ENCODE data around the gene C1orf167. TPM values are rescaled to one million over a fixed set of nuclear protein-coding genes. Genes with fewer than 3 reads are reported as not detected.

Gene C1orf167
- total RNA-seq, 1 experiment from 2014 or later: 0.39 TPM

DNA sequence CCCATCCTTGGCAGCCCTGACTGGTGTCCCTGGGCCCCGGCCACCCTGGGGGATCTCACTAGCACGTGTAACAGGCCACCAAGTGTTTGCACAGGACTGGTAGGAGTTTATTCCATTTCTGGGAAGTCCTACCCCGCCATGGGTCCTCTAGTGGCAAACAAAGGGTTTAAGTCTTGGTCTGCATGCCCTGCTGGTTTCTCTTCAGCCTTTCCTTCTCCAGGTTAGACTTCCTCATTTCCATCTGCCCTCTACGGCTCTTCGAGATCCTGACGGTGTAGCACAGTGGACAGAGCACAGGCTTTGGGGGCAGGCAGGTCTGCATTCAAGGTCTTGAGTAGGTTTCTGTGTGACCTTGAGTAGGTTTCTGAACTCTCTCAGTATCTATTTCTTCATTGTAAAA lies 23.2 kb upstream of the C1orf167 start:
- Histone ChIP-seq H3K4me2 (ENCODE audit: insufficient read depth, insufficient read length, low read length) (no peak overlapping the region), H2AK5ac (ENCODE audit: insufficient read length, low read length) (no peak overlapping the region), H3K23ac (ENCODE audit: insufficient read length, low read depth, low read length) (no peak overlapping the region), H3K27ac (ENCODE audit: insufficient read length, low read depth, low read length) (no peak overlapping the region), H4K8ac (replicated peaks; ENCODE audit: insufficient read length, low read depth, low read length) (no peak overlapping the region), H3K4me1 (ENCODE audit: insufficient read depth, low read length) (peaks cover 4% of the 10 kb centered on the region; the same call in 1 of the 2 replicates), H3K9ac (ENCODE audit: extremely low read depth, insufficient read length, low read length) (no peak overlapping the region), H3K79me2 (ENCODE audit: insufficient read depth, low read length) (no peaks in the 10 kb centered on the region), H3K14ac (ENCODE audit: insufficient read depth, low read length) (no peak overlapping the region), H2AFZ (ENCODE audit: low read length) (no peak overlapping the region), H3K9me3 (ENCODE audit: control insufficient read depth, low read depth, low read length) (no peaks in the 10 kb centered on the region), H2BK120ac (ENCODE audit: low read depth, low read length, poor library complexity, severe bottlenecking) (no peak overlapping the region), H4K91ac (ENCODE audit: insufficient read length, low read depth, low read length) (no peak overlapping the region), H4K20me1 (ENCODE audit: control insufficient read depth, insufficient read depth, insufficient read length) (no peaks in the 10 kb centered on the region), H2BK15ac (ENCODE audit: low read depth, low read length) (no peak overlapping the region), H3T11ph (ENCODE audit: low read length) (no peak overlapping the region), H3K4ac (ENCODE audit: low read depth, low read length) (no peak overlapping the region), H2BK20ac (ENCODE audit: low read depth, low read length, poor library complexity, severe bottlenecking) (no peak overlapping the region), H3K79me1 (ENCODE audit: insufficient read depth, low read depth, low read length, poor library complexity, severe bottlenecking) (no peaks in the 10 kb centered on the region), H3K27me3 (ENCODE audit: insufficient read depth, low read length) (no peaks in the 10 kb centered on the region), H3K23me2 (ENCODE audit: insufficient read length, low read depth, low read length, poor library complexity, severe bottlenecking) (peaks cover 6% of the 10 kb centered on the region), H2BK12ac (ENCODE audit: insufficient read length, low read depth, low read length) (no peak overlapping the region), H4K5ac (ENCODE audit: insufficient read length, low read depth, low read length) (no peak overlapping the region), H3K18ac (ENCODE audit: insufficient read length, low read depth, low read length) (no peak overlapping the region), H3K56ac (ENCODE audit: insufficient read length, low read depth, low read length) (peak overlapping the region; percentile 66), H2BK5ac (ENCODE audit: insufficient read length, low read length) (no peak overlapping the region)
- Mint-ChIP-seq H3K4me3 (no peak overlapping the region), H3K9me3 (no peaks in the 10 kb centered on the region; a peak in 1 of 5 replicates), H3K4me1 (peaks cover 30 to 37% of the 10 kb centered on the region in 2 experiments), H3K36me3 (ENCODE audit: insufficient read depth in 1 of 3, low read depth in 3 of 3) (peaks cover 0 to 11% (median 0%) of the 10 kb centered on the region in 3 experiments; a peak in 4 of 7 replicates), H3K27ac (no peak overlapping the region), H3K27me3 (ENCODE audit: low read depth) (no peaks in the 10 kb centered on the region; the same call in 1 of the 2 replicates)
- TF ChIP-seq, protein P1, sequence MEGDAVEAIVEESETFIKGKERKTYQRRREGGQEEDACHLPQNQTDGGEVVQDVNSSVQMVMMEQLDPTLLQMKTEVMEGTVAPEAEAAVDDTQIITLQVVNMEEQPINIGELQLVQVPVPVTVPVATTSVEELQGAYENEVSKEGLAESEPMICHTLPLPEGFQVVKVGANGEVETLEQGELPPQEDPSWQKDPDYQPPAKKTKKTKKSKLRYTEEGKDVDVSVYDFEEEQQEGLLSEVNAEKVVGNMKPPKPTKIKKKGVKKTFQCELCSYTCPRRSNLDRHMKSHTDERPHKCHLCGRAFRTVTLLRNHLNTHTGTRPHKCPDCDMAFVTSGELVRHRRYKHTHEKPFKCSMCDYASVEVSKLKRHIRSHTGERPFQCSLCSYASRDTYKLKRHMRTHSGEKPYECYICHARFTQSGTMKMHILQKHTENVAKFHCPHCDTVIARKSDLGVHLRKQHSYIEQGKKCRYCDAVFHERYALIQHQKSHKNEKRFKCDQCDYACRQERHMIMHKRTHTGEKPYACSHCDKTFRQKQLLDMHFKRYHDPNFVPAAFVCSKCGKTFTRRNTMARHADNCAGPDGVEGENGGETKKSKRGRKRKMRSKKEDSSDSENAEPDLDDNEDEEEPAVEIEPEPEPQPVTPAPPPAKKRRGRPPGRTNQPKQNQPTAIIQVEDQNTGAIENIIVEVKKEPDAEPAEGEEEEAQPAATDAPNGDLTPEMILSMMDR (conservative IDR thresholded peaks at IDR 0.05): no peak
- WGBS (ENCODE audit: extremely low coverage, insufficient read length, low lambda C conversion rate): no CpG with 5 or more reads among the region's 6 CpGs
- no peak for DNase-seq
